HG03108 (cell line): ENCODE data around the gene GAST.
"Not testable (repeated sequence)": the region's sequence is repeated elsewhere in the genome, so short reads cannot be mapped to it uniquely, and the experiment has no call there.

Experiments used
- ATAC-seq: cut with Tn5 transposase; IDR thresholded peaks from one replicate; pipeline ENCODE4 v1.9.1; 2021; ENCODE audit warnings: moderate library complexity; ENCODE audit not compliant: unreplicated experiment

GAST gene

DNA sequence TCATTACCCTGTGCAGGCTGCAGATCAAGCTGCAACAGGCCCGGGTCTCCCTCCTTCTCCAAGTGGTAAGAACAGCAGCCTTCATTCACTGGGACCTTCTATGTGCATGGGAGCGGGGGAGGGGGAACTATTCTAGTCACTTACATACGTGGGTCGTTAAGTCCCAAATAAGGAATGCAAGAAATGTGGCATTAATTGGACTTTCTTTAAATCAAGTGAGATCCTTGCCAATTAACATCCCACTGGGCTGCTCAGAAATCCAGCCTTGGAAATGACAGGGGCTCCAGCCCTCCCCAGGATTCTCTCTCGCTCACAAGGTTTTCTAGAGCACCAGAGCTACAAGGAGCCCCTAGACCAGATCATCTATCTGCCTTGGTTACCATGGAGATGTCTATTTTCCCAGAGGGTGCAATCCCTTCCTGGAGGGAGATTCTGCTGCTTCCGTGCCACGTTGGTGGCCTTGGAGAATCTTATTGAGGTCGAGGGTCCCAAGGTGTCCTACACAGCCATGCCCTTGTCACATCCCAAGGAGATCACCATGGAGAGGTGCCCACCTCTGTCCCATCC, 28.6 kb upstream of the GAST start:
- ATAC-seq: no peak

DNA sequence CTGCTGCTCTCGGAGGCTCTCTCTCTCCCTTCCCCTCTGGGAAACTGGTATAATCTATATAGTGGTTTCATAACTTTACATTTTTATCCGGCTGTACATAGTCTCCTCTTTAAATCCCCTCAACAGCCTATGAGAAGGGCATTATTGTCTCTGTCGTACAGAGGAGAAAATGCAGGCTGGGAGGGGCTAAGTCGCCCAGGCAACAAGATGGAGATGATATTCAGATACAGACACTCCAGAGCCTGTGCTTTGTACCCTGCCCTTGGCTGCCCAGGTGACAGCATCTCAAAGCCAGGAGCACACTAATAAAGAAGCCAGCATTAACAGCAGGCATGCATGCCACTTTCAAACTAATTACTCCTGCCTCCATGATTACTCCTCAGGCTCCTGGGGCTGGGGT, 28.1 kb upstream of the GAST start:
- ATAC-seq: no peak

DNA sequence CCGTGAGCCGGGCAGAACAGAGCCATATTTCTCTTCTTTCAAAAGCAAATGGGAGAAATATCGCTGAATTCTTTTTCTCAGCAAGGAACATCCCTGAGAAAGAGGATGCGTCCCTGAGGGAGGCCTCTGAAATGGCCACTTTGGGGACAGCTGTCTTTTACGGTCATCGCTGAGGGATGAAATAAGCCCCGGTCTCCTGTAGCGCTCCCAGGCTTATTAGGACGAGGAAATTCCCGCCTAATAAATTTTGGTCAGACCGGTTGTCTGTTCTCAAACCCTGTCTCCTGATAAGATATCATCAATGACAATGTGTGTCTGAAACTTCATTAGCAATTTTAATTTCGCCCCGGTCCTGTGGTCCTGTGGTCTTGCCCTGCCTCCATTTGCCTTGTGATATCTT, 26.4 kb upstream of the GAST start:
- ATAC-seq: not testable (repeated sequence)

DNA sequence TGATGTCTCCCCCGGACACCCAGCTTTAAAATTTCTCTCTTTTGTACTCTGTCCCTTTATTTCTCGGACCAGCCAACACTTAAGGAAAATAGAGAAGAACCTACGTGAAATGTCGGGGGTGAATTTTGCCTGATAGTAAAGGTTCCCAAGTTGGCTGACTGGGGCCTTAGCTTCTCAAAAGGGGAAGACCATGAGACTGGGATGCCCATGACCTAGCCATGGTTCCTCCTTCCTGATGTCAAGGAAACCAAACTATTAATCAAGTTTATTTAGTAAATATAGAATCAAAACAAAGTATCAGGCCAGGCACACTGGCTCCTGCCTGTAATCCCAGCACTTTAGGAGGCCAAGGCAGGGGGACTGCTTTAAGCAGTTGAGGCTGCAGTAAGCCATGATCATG, 25.9 kb upstream of the GAST start:
- no peak for ATAC-seq

DNA sequence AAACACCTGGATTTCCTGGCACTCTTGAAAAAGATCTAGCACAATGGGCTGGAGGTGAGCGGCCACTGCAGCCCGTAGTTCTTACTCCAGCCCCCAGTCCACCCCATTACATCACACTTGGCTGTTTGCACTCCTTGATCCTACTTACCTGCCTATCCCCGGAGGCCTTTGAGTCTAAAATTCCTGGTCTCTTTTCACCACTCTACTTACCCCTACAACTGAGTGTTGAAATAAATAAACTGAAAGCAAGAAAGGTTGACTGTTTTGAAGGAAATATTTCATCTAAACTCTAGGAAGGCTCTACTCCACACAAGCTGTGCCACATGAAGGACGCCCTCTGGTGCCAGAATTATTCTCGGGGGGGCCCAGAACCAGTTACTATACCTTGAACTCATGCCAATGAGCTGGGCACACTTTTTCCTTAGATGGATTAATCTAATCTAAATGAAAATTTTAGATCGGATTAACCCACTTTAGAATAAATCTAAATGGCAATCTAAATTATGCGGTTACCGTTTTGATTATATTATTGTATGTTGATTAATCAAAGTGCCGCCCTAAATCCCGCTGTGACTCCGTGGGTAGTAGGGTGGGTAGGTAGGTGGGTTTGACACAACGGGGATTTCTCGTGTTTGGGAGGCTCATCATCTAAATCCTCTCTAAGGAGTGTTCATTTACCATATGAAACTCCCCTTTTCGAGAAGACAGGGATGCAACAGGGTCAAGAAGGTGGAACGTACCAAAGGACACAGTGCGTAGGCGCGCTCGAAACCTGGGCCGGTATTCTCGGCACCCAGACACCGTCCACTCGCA, 24.1 kb upstream of the GAST start:
- no peak for ATAC-seq

DNA sequence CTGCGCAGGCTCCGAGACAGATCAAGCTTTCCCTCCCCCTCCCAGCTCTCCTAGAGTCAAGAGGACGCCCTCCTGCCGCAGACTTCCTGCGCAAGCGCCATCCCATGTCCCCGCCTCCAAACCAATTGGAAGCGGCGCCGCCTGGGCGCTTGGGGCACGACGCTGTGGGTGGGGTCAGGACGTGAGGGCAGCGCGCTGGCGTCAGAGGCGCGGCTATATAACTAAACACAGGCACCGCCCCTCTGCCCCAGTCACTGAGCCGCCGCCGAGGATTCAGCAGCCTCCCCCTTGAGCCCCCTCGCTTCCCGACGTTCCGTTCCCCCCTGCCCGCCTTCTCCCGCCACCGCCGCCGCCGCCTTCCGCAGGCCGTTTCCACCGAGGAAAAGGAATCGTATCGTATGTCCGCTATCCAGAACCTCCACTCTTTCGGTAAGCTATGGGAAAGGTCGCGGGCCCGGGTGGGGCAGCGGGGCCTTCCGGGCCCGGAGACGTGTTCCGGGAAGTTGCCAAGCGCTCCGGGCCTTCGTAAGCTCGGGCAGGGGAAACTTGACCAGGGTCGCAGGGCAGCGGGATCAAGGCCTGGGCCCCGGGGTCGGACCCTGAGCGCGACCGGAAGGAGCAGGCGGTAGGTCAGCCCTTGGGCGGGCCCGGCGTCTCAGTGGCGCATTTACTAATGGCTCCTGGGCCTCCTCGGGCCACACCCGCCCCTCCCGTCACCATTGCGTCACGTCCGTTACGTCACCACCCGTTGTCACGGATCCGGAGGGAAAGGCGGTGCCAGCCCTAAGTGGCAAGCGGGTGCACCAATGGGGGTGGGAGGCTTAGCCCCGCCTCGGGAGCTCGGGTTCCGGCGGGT, 23.3 kb upstream of the GAST start, which contains the start of gene EIF1:
Gene EIF1, plus strand, starts transcription at position 245 of the 856 bp plus-strand sequence. Its CDS starts 154 bp downstream, at position 399.
- peak; percentile 62 for ATAC-seq

DNA sequence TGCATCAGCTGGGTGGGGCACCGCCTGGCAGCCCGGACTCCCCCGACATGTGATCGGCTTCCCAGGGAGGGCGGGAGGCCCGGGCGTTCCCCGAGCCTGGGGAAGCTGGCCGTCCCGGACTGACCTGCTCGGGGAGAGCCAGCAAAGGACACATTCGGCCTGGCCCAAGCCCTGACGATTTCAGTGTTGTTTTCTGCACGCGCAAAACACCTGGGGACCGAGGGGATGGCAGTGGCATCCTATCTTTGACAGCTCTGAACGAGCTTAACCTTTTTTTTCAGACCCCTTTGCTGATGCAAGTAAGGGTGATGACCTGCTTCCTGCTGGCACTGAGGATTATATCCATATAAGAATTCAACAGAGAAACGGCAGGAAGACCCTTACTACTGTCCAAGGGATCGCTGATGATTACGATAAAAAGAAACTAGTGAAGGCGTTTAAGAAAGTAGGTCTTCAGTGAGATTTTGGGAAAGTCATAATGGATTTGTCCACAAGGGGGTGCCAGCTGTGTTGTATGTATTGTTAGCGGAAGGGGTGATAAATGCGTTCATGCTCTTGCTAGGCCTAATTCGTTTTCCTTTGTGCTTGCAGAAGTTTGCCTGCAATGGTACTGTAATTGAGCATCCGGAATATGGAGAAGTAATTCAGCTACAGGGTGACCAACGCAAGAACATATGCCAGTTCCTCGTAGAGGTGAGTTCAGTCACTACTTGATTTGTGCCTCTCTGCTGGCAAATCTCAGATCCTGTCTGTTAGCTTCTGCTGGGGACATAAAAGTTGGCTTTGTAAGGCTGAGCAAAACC, 22.4 kb upstream of the GAST start:
- no peak for ATAC-seq

DNA sequence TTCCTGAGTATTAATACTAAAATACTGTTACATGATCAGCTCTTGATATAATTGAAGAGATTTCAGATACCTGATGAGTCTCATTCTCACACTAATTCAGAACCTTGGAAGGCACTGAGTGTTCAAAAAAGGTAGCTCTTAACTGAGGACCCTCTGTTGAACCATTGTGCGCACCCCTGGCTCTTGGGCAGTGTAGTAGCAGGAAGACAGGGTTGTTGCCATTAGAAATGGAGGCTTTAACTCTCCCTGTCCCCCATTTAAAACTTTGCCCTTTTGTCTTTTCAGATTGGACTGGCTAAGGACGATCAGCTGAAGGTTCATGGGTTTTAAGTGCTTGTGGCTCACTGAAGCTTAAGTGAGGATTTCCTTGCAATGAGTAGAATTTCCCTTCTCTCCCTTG, 21.6 kb upstream of the GAST start:
- no peak for ATAC-seq

DNA sequence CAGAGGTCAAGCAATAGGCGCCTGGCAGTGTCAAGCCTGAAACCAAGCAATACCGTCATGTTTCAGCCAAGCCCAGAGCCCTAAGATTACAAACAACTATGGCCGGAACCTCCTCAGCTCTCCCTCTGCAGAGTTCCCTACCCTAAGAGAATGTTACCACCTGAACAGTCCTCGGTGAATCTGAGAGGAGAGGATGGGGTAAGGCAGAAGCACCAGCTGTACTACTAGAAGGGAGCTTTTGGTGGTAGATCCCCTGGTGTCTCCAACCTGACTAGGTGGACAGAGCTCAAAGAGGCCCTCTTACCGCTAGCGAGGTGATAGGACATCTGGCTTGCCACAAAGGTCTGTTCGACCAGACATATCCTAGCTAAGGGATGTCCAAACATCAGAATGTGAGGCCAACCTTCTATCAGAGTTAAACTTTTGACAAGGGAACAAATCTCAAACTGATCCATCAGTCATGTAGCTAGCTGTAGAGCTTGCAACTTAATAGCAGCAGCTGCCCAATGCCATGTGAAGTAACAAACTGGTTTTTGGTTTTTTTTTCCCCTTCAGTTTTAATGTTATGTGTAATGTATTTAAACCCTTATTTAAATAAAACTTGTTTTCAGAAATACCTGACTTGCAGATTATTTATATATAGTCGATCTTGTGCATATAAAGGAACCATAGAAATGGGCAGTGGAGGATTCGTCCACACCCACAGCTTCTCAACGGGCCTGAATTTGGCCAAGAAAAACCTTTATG, 20.9 kb upstream of the GAST start:
- ATAC-seq: no peak

DNA sequence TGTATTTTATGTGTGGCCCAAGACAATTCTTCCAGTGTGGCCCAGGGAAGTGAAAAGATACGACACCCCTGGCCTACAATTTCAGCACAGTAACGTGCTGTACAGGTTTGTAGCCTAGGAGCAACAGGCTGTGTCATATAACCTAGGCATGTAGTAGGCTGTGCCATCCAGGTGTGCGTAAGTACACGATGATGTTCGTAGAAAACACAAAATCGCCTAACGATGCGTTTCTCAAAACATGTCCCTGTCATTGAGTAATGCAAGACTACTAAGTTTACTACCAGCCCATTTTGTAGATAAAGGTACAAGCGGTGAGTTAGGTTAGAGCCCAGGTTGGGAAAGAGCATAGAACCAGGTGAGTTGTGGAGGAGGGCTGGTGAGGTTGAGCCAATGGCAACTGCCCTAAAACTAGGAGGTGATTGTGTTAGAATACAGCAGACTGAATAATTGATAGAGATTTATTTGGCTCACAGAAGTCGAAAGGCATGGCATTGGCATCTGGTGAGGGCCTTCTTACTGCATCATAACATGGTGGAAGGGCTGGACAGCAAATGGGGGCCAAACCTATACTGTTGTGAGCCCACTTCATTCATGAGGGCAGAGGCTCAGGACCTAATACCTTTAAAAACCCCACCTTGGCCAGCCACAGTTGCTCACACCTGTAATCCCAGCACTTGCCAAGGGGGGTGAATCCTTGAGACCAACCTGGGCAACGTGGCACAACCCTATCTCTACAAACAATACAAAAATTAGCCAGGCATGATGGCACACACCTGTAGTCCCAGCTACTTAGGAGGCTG, 19.2 kb upstream of the GAST start:
- ATAC-seq: no peak

DNA sequence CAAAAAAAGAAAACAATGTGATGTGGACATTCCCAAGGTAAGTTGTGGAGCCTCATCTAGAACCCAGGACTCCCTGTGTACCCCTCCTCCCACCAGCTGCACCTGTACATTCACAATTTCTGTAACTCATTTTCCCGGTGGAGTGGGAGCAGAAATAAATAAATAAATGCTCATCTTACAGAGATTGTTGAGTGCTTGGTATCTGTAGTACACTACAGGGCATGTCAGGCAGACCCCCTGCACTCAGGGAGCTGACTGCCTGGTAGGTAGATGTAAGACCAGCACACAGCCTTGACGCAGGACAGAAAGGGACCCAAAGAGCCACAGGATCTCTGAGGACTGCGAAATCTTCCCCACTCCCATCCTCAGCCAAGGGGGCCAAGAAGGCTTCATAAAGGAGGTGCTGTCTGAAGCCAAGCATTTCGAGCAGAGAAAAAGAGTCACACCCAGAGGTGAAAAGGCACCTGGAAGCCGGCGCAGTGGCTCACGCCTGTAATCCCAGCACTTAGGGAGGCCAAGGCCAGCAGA, 16.9 kb upstream of the GAST start:
- no peak for ATAC-seq

DNA sequence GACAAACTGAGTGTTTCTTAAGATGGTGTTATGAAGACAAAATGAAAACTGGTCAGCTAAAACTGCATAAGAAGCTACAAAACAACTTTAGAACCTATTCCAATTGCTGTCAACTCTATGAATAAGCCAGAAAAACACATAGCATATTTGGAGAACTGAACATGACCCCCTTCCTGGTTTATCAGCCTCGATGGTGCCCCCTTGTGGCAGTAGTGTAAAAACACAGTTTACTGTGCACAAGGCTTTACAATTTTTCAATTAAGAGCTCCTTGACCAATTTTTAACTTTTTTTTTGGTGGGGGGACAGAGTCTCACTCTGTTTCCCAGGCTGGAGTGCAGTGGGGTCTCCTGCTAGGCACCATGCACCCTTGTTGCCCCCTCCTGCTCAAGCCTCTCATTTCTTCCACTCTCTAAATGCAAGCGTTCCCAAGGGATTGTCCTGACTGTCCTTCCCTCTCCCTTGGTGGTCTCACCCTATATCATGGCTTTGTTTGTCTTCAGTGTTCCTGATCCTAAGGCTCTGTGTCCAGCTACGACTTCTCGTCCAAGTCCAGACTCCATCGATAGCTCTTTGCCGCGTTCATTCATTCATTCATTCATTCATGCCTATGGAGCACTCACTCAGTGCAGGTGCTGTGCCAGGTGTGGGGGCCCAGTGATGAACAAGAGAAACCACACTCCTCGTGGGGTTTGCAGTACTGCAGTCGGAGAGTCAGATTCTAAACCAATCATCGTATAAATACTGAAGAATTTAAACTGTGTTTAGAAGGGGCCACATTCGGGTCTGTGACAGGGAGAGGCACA, 16.0 kb upstream of the GAST start:
- no peak for ATAC-seq

DNA sequence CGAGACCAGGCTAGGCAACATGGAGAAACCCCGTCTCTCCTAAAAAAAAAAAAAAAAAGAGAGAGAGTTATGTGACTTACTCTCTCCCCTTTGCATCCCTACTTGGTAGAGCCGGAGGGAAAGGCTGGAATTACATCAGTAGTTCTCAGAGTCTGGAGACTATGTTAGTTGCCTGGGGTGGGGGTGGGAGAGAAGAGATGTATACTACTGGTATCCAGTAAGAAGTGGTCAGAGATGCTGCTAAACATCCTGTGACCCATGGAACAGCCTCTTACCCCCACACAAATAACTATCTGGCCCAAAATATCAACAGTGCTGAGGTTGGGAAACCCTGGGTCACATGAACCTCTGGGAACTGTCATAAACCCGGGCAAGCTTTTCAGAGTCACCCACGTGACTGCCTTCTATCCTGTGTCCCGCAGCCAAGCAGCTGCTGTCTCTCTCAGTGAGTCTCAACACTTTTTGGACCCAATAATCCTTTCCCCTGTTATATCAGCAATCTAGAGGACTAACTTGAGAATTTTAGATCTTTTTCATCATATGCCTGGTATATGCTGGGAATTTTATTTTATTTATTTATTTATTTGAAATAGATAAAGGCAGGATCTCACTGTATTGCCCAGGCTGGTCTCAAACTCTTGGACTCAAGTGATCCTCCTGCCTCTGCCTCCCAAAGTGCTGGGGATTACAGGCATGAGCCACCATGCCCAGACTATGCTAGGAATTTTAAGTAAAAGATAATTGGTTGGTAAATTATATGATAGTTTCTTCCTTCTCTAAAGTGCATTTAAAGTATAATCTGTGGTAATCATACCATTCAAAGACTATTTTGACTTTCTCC, 14.8 kb upstream of the GAST start:
- ATAC-seq: no peak

DNA sequence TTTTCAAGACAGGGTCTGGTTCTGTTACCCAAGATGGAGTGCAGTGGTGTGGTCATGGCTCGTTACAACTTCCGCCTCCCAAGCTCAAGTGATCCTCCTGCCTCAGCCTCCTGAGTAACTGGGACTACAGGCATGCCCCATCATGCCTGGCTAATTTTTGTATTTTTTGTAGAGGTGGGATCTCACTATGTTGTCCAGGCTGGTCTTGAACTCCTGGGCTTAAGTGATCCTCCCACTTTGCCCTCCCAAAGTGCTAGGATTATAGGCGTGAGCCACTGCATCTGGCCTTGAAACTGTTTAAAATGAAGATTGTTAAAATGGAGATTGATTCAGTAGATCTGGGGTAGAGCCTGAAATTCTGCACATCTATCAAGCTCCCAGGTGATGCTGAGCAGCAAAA, 11.3 kb upstream of the GAST start:
- not testable (repeated sequence) for ATAC-seq

DNA sequence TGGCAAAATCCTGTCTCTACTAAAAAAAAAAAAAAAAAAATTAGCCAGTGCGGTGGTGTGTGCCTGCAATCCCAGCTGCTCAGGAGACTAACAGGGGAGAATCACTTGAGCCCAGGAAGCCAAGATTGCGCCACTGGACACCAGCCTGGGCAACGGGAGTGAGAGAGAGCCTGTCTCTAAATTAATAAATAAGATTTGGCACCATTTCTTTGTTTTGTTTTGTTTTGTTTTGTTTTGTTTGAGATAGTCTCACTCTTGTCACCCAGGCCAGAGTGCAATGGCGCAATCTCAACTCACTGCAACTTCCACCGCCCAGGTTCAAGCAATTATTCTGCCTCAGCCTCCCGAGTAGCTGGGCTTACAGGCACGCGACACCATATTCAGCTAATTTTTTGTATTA, 9.4 kb upstream of the GAST start:
- no peak for ATAC-seq

DNA sequence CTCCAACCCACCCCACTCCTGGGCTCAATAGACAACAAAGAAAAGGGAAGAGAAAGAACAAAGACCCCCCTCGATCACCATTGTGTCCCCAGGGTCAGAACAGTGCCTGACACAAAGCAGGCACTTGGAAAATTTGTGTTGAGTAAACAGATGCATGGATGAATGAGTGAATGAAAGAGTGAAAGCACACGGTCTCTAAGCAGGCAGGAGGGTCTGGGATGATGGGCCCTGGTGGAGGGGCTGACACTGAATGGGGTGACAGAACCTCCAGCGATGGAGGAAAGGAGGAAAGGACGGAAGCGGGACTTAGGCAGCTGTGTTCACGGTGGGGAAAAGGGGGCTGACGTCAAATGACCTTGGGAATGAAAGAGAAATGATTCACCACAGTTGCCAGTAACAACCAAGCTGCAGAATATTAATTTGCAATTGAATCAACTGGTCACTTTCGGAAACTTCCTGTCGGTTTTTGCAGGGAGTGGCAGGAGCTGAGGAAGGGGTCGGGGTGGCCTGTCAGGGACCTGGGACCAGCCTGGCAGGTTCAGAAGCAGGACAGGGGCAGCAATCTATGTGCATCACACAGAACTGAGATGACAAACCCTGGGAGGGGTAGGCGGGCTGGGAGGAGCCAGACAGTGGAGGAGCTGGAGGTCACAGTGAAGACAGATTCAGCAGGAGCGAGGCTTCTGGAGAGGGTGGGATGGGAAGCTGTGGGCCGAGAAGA, 6.7 kb upstream of the GAST start:
- no peak for ATAC-seq
